HL-60 (cell line): ENCODE data around the gene ZBTB21.

ENCODE experiments used
- DNase-seq, 2 experiments: peaks; one replicate each; pipeline ENCODE4 v3.0.0-alpha.2; 2010 to 2020; ENCODE audit warnings: low read depth in 1 of 2, low spot score in 1 of 2
- H3K27ac ChIP-seq: fragments of 250-450 bp; sonication (Bioruptor Pico); replicated peaks from 2 replicates; pipeline ENCODE4 v1.5.1; 2020; ENCODE audit warnings: mild to moderate bottlenecking, moderate library complexity
- H3K27me3 ChIP-seq: fragments of 250-450 bp; sonication (Bioruptor Pico); 2 replicates; pipeline ENCODE4 v1.5.1; 2021; ENCODE audit warnings: mild to moderate bottlenecking, moderate library complexity; ENCODE audit not compliant: insufficient read depth, poor library complexity, severe bottlenecking
- H3K4me3 ChIP-seq: replicated peaks from 2 replicates; pipeline ENCODE4 v1.5.1; 2011; ENCODE audit warnings: mild to moderate bottlenecking, control low read depth, low read length; ENCODE audit not compliant: insufficient read depth
- GABPA ChIP-seq: IDR thresholded peaks from 2 replicates; pipeline ENCODE4 v1.6.1; 2012; ENCODE audit warnings: low read depth
- POLR2AphosphoS5 ChIP-seq: IDR thresholded peaks from 2 replicates; pipeline ENCODE4 v1.6.1; 2012; ENCODE audit warnings: low read depth
- REST ChIP-seq: IDR thresholded peaks from 2 replicates; pipeline ENCODE4 v1.6.1; 2012; ENCODE audit warnings: low read depth; ENCODE audit not compliant: insufficient replicate concordance
- SPI1 ChIP-seq: IDR thresholded peaks from 2 replicates; pipeline ENCODE4 v1.6.1; 2012; ENCODE audit warnings: low read depth, mild to moderate bottlenecking, borderline replicate concordance
- TF ChIP-seq, protein P1 (sequence below): IDR thresholded peaks from one replicate; pipeline ENCODE4 v1.5.1; 2011; ENCODE audit warnings: low read length, control low read depth, inconsistent platforms; ENCODE audit not compliant: insufficient read depth

Gene ZBTB21

DNA sequence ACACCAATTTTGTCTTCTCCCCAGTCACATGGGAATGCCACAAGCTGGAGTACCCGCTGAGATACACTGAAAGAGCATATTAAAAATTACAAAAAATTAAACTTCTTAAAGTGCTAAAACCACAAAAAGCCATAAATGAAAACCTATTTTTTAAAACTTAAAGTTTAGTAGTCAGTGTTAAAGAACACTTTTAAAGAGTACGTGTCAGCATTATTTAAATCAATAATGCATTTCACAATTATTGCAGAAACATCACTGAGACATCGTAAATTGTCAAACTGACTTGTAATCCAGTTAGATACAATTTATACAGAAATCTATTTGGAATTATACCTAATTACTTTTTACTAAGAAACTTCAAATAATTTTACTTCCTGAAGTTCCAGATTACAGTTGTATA, 22.9 kb downstream of the ZBTB21 start:
- H3K27me3 ChIP-seq = no peaks in the 10 kb centered on the region
- DNase-seq = no peak
- no peak for TF ChIP-seq REST
- TF ChIP-seq GABPA = no peak
- TF ChIP-seq, protein P1, sequence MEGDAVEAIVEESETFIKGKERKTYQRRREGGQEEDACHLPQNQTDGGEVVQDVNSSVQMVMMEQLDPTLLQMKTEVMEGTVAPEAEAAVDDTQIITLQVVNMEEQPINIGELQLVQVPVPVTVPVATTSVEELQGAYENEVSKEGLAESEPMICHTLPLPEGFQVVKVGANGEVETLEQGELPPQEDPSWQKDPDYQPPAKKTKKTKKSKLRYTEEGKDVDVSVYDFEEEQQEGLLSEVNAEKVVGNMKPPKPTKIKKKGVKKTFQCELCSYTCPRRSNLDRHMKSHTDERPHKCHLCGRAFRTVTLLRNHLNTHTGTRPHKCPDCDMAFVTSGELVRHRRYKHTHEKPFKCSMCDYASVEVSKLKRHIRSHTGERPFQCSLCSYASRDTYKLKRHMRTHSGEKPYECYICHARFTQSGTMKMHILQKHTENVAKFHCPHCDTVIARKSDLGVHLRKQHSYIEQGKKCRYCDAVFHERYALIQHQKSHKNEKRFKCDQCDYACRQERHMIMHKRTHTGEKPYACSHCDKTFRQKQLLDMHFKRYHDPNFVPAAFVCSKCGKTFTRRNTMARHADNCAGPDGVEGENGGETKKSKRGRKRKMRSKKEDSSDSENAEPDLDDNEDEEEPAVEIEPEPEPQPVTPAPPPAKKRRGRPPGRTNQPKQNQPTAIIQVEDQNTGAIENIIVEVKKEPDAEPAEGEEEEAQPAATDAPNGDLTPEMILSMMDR = no peak
- no peak for TF ChIP-seq SPI1
- TF ChIP-seq POLR2AphosphoS5 = no peak
- no peak overlapping the region for H3K27ac ChIP-seq
- no peak overlapping the region for H3K4me3 ChIP-seq

- no peak for TF ChIP-seq SPI1
- no peak for TF ChIP-seq REST
- TF ChIP-seq, protein P1 = no peak
- TF ChIP-seq GABPA = no peak
- no peak for TF ChIP-seq POLR2AphosphoS5
- Histone ChIP-seq H3K4me3 (no peak overlapping the region), H3K27ac (no peak overlapping the region), H3K27me3 (no peaks in the 10 kb centered on the region)
- no peak for DNase-seq
These were observed 24.3 kb downstream of the ZBTB21 start for GRCh38 chr21:41985662-41986416.

- DNase-seq = no peak
- Histone ChIP-seq H3K27me3 (no peaks in the 10 kb centered on the region), H3K27ac (no peak overlapping the region), H3K4me3 (no peak overlapping the region)
- TF ChIP-seq REST (no peak), POLR2AphosphoS5 (no peak), SPI1 (no peak), GABPA (no peak)
- TF ChIP-seq, protein P1 = no peak
These were observed 26.9 kb downstream of the ZBTB21 start for GRCh38 chr21:41983229-41983628.
